Activated CD4-positive, CD25-positive, alpha-beta regulatory T cell treated with anti-CD3 and anti-CD28 coated beads, Interleukin-2, amount 50 U/mL, for 16 hours (primary cell): Measurements from ENCODE around the gene PPARD.
"Not testable (repeated sequence)": the region's sequence is repeated elsewhere in the genome, so short reads cannot be mapped to it uniquely, and the experiment has no call there.

Source experiments
- DNase-seq: peaks from one replicate; pipeline ENCODE4 v3.0.0-alpha.2; 2020; ENCODE audit warnings: low read depth, low spot score

The PPARD gene

GRCh38 chr6:35406711-35407485 lies 64.5 kb downstream of the PPARD start:
- no peak for DNase-seq

GRCh38 chr6:35409245-35409644 lies 66.9 kb downstream of the PPARD start:
- DNase-seq: no peak

DNA sequence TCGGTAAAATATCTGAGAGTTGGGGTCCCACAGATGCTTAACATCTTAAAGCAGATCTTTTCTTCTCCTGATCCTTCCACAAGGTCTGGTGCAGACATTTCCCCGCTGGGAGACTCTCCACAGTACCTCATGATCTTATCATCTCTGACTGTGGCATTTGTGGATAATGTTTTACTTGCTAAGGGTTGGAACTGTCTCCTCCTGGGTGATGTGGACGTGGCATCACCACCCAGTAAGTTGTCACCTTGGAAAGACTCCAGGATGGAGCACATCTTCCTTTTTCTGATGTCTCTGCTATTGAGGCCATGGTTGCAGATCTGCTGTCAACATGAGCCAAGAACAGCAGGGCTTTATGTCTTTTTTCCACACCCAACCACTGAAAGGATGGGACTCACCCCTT lies 67.8 kb downstream of the PPARD start:
- DNase-seq: no peak

DNA sequence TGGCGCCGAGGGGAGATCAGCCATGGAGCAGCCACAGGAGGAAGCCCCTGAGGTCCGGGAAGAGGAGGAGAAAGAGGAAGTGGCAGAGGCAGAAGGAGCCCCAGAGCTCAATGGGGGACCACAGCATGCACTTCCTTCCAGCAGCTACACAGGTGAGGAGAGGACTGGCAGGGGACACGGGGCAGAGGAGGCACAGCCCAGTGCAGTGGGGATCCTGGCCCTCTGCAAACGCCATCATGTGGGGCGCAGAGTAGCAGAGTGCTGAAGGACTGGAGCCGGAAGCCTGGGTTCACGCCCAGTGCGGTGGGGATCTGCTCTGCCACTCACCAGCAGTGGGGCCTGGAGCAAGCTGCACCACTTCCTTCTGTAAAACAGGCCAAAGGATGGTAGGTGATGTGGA lies 68.7 kb downstream of the PPARD start:
- DNase-seq: no peak

GRCh38 chr6:35412102-35412501 lies 69.7 kb downstream of the PPARD start:
- no peak for DNase-seq

DNA sequence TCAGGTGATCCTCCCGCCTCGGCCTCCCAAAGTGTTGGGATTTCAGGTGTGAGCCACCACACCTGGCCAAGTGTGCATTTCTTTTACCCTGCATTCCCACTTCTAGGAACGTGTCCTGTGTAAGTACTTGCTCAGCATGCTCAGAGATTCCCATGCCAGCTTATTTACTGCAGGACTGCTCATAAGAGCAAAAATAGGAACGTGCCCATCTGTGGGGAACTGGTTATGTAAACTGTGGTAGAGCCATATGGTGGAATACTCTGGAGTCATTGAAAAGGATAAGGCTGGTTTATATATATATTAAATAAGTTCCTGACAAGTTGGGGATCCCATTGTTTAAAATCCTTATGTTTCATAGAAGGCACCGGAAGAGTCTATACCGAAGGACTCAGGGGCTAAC lies 71.6 kb downstream of the PPARD start:
- DNase-seq: no peak

DNA sequence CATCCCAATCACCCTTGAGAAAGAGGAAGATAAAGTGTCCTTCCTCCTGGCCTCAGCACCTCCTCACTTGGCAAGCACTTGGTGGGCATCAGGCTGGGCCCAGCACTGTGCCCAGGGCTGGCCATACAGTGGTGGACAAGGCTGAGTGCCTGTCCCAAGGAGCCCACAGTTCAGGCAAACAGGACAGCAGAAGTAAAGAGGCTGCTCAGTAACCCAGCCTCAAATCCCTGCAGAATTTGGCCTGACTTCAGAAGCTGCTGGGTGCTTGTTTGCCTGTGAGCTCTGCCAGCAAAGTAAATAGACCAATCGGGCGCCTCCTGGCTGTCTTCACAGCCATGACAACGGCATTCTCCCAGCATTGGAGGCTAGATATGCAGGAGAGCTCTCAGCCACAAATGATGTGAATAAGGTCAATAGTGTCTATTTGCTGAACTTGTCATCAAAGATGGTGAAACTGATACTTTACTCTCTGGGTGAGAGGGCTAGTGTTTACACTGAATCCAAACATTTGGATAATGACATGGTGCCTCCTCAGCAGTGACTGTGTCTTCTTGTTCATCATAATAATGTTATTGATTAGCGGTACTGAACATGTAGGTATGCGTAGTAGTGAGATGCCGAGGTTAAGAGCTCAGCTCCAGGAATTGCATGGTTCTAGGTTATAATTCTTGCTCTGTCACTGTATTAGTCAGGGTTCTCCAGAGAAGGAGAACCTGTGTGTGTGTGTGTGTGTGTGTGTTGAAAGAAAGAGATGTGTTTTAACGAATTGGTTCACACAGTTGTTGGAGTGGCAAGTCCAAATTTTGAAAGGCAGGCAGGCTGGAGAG lies 72.9 kb downstream of the PPARD start:
- DNase-seq: no peak

GRCh38 chr6:35417979-35418661 lies 75.8 kb downstream of the PPARD start:
- no peak for DNase-seq

GRCh38 chr6:35419417-35419816 lies 77.1 kb downstream of the PPARD start:
- DNase-seq: no peak

DNA sequence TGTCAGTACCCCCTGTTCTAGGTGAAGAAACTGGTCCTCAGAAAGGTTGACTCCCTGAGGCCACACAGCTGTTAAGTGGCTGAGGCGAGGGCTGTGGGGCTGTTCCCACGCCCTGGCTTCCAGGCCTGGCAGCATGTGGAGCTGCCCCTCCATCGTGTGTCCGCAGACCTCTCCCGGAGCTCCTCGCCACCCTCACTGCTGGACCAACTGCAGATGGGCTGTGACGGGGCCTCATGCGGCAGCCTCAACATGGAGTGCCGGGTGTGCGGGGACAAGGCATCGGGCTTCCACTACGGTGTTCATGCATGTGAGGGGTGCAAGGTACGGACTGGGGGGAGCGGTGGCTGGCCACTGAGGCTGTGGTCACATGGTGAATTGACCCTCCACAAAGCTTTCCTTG lies 77.6 kb downstream of the PPARD start:
- no peak for DNase-seq

- DNase-seq: no peak
These were observed 82.9 kb downstream of the PPARD start for GRCh38 chr6:35425284-35425683.

GRCh38 chr6:35426074-35426473 lies 83.7 kb downstream of the PPARD start:
- no peak for DNase-seq

- DNase-seq: no peak
These were observed 85.1 kb downstream of the PPARD start for GRCh38 chr6:35427435-35427834.

DNA sequence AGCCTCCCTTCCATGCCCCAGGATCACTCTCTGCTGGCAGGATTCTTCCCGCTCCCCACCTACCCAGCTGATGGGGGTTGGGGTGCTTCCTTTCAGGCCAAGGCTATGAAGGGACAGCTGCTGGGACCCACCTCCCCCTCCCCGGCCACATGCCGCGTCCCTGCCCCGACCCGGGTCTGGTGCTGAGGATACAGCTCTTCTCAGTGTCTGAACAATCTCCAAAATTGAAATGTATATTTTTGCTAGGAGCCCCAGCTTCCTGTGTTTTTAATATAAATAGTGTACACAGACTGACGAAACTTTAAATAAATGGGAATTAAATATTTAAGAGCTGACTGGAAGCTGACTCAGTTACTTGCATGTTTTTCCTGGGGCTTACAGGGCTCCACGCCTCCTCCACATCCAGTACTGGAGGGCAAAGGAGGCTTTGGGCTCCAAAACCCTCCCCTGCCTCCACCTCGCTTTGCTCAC lies 85.5 kb downstream of the PPARD start:
- DNase-seq: no peak

- no peak for DNase-seq
These were observed 86.2 kb downstream of the PPARD start for GRCh38 chr6:35428421-35429149.

DNA sequence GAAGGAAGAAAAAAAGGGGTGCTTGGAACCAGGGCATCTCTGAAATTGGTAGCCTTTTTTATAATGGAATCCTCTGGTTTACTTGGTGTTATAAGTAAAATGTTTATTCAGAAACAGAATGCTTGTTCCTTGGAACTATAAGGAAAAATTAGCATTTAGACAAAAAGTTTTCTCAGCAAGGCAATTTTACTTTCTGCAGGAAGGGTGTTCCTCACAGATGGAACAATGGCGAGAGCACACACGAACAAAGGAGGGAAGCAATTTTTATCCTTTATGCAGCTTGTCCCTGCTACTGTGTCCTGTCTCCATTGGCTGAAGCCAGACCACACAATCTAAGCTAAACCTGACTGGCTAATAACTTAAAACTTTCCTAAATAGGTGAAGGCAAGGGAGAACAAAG lies 87.1 kb downstream of the PPARD start:
- DNase-seq: no peak

GRCh38 chr6:35432291-35432690 lies 89.9 kb downstream of the PPARD start:
- no peak for DNase-seq

DNA sequence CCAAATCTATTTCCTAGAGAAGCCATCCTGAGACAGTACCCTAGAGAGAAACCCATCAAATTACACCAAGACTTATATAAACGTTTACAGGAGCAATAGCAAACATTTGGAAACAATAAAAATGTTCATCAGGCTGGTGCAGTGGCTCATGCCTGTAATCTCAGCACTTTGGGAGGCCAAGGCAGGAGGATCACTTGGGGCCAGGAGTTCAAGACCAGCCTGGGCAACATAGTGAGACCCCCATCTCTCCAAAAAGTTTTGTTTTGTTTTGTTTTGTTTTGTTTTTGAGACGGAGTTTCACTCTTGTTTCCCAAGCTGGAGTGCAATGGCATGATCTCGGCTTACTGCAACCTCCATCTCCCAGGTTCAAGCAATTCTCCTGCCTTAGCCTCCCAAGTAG lies 90.3 kb downstream of the PPARD start:
- not testable (repeated sequence) for DNase-seq

DNA sequence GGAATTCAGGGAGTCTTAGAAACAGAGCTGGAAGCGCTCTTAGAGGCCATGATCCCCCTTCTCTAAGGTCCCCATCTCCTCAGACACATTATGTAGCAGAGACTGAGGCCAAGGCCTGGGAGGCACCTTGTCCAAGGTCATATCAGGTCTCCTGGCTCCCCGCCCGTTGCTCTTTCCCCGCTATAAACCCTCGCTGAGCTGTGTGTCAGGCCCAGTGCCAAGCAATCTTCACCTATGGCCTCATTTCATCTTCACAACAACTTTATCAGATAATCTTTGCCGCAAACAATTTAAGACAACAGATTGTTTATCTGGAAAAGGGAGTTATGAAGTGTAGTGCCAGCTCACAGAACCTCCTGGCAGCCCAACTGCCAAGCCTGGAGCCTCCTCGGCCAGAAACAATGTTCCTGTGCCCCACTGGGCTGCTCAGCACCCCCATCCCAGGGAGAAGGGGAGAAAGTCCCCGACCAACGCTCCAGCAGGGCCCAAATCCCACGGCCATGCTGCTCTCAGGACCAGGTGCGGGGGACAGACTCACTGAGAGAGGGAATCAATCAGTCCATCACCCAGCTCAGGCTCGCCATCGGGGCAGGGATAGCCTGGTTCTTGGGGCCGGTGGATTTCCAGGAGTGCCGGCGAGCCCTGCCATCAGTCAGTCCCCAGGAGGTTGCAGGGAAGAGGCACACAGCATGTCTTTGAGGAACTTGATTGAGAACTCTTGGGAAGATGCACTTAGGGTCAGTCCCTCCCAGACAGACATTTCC lies 92.9 kb downstream of the PPARD start:
- DNase-seq: no peak

DNA sequence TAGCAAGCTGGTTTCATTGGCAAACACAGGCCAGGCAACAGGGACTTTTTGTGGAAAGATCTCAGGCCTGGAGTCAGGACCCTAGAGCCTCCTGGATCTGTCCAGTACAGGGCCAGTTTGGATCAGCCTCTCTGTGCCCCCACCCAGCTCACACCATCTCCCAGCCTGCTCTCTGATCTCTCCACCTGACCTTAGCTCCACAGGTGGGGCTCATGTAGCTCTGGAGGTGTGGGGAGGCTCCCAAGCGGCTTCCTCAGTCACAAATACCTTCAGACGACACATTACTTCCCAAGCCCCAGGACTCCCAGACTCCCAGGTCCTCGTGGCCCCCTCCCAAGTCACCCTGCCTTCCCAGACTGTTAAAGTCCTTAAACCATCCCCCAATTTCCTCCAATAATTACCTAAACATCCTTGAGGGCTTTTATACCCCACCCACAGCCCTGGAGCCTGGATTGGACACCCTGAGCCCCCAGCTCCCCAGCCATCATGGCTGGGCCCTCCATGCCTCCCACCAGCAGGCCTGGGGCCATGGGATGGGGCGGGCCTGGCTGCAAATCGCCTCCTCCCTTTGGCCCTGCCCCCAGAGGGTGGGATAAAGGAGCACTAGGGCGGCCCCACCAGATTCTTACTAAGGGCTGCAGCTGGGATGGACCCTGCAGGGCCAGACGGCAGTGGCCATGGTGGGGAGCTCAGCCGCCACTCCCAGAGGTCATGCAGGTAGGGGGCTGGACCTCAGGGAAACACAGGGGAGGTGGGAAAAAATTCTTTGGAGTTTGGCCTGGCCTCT lies 93.9 kb downstream of the PPARD start:
- no peak for DNase-seq
